Lower lobe of right lung (tissue), 2 donors: ENCODE data around the gene PHF14. TPM values are rescaled to one million over a fixed set of nuclear protein-coding genes. Genes with fewer than 3 reads are reported as not detected.

Source experiments
- ATAC-seq, 2 donors: fragments of 200-7000 bp; cut with Tn5 transposase; one replicate each; pipeline ENCODE4 v1.9.1; 2020 to 2022; ENCODE audit warnings: mild to moderate bottlenecking in 2 of 2, moderate library complexity in 2 of 2
- DNase-seq: peaks from one replicate; pipeline ENCODE4 v3.0.0-alpha.2; 2020
- H3K27ac ChIP-seq: fragments of 200-600 bp; one replicate; pipeline ENCODE4 v1.8.0; 2022
- H3K27me3 ChIP-seq: fragments of 200-600 bp; one replicate; pipeline ENCODE4 v1.8.0; 2022; ENCODE audit warnings: low read depth
- H3K36me3 ChIP-seq: fragments of 200-600 bp; one replicate; pipeline ENCODE4 v1.8.0; 2022; ENCODE audit warnings: mild to moderate bottlenecking
- H3K4me1 ChIP-seq: fragments of 200-600 bp; one replicate; pipeline ENCODE4 v1.8.0; 2022
- H3K4me3 ChIP-seq: fragments of 200-600 bp; one replicate; pipeline ENCODE4 v1.8.0; 2022; ENCODE audit warnings: mild to moderate bottlenecking
- H3K9me3 ChIP-seq: fragments of 200-600 bp; one replicate; pipeline ENCODE4 v1.8.0; 2022
- intact Hi-C: fragments of 100-400 bp; cut with DNase I; formaldehyde crosslinking; loops from one replicate; pipeline ENCODE4 v1.11.0; 2022
- total RNA-seq: library from RNA; stranded (reverse); fragmentation: NEBNext Ultra II Directional; extraction: Animal tissue kit (Norgen Biotek cat#: 25700); gene quantifications from one replicate; pipeline ENCODE4 v1.2.1, GENCODE V29; 2021
- TF ChIP-seq, protein P1 (sequence below): fragments of 200-600 bp; IDR thresholded peaks from one replicate; pipeline ENCODE4 v1.8.0; 2022; ENCODE audit warnings: antibody characterized with exemption, mild to moderate bottlenecking
- donor health status: DM: no; HTN: yes; CAD: no; lungs with severe emphysema.

The PHF14 gene
- total RNA-seq, 1 donor from 2014 or later = 27.9 TPM

DNA sequence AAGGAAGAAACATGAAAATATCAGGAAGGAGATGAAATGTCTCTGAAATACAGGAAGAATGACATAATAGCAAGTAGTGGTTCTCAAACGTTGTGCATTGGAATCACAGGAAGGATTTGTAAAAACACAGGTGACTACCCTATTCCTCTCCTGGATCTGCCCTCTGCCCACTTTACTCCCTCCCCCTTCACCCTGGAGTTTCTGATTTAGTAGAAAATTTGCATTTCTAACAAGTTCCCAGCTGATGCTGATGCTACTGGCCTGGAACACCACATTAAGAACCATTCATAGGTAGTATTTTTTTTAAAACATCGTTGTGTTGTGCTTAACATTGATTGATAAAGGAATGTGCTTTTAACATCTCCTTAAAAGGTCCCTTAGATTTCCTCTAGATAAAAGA is 130.9 kb downstream of the PHF14 start:
- no peak for ATAC-seq
- H3K36me3 ChIP-seq = no peaks in the 10 kb centered on the region
- DNase-seq = no peak
- TF ChIP-seq, protein P1, sequence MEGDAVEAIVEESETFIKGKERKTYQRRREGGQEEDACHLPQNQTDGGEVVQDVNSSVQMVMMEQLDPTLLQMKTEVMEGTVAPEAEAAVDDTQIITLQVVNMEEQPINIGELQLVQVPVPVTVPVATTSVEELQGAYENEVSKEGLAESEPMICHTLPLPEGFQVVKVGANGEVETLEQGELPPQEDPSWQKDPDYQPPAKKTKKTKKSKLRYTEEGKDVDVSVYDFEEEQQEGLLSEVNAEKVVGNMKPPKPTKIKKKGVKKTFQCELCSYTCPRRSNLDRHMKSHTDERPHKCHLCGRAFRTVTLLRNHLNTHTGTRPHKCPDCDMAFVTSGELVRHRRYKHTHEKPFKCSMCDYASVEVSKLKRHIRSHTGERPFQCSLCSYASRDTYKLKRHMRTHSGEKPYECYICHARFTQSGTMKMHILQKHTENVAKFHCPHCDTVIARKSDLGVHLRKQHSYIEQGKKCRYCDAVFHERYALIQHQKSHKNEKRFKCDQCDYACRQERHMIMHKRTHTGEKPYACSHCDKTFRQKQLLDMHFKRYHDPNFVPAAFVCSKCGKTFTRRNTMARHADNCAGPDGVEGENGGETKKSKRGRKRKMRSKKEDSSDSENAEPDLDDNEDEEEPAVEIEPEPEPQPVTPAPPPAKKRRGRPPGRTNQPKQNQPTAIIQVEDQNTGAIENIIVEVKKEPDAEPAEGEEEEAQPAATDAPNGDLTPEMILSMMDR = no peak
- no peaks in the 10 kb centered on the region for H3K4me1 ChIP-seq
- H3K4me3 ChIP-seq = no peak overlapping the region
- no peak overlapping the region for H3K27ac ChIP-seq
- no peaks in the 10 kb centered on the region for H3K9me3 ChIP-seq
- intact Hi-C loops = no loop called here
- H3K27me3 ChIP-seq = no peaks in the 10 kb centered on the region

DNA sequence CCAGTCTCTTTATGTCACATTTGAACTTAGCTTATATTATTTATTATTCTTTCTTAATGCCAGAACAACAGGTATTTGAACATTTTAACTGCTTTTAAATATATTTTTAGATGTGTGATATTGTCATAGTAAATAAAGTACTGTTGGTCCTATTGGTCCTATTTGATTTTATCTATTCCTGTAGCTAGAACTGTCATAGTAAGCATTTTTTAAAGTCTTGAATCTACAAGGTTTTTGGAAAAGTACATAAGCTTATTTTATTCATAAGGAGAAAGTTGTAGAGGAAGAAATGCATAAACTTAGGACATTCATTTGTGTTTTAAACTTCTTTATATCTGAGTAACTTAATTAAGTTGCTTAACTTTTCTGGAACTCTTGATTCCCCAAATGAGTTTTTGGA is 136.0 kb downstream of the PHF14 start:
- no peak for ATAC-seq

DNA sequence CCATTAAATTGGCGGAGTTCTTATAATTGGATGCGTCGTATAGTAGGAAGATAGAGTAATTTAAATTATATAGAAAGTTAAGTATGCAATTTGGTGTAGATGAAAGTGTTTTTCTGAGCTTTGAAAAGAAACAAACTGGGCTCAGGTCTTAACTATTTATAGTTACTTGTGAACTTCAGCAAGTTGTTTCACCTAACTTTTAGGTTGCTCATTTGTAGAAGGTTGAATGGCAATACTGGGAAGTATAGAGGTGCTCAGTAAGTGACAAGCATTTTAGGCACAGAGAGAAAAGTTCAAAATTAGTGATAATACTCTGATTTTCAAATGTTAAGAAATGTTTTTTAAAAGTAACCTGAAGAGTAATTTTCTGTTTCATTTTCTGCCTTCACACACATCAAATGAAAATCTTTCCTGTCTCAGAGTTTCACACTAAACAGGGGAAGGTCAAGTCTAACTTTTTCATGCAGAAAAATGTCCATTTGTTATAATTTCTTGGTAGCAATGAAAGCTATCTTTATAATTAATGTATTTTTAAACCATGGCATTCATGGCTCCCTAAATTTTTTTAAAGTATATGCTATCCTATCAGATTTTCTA is 146.5 kb downstream of the PHF14 start:
- Histone ChIP-seq H3K4me3 (no peak overlapping the region), H3K27me3 (no peaks in the 10 kb centered on the region), H3K36me3 (peaks cover 12% of the 10 kb centered on the region), H3K9me3 (no peaks in the 10 kb centered on the region), H3K27ac (no peak overlapping the region), H3K4me1 (no peaks in the 10 kb centered on the region)
- intact Hi-C loops = no loop called here
- no peak for ATAC-seq
- TF ChIP-seq, protein P1 = no peak
- no peak for DNase-seq

More for the DNA sequence above, 136.0 kb downstream of the PHF14 start:
- TF ChIP-seq, protein P1 = no peak
- Histone ChIP-seq H3K27ac (no peak overlapping the region), H3K36me3 (peaks cover 12% of the 10 kb centered on the region), H3K4me1 (no peaks in the 10 kb centered on the region), H3K4me3 (no peak overlapping the region), H3K9me3 (no peaks in the 10 kb centered on the region), H3K27me3 (no peaks in the 10 kb centered on the region)
- no peak for DNase-seq
- intact Hi-C loops = no loop called here

DNA sequence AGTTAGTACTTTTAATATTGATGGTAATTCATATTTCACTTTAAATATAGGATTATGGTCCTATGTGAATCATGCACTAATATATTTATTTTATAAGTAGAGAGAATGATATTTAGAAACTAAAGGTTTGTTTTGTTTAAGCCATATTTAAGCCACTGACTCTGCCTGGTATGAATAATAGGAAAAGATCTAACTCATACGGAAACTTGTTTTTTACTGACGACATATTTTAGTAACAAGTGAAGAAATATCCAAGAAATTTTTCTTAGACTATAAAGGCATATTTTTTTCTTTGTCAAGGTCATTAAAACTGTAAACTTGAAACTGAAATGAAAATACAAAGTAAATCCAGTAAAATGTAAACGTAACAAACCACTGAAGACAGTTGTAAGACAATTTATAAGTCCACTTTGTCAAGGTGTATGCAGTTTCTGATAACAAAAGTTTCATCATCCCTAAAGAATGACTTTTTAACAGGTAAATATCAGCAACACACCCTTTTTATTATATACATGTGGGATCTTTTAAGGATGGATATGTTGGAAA is 147.1 kb downstream of the PHF14 start:
- intact Hi-C loops = no loop called here
- Histone ChIP-seq H3K27me3 (no peaks in the 10 kb centered on the region), H3K36me3 (peaks cover 12% of the 10 kb centered on the region), H3K4me1 (no peaks in the 10 kb centered on the region), H3K9me3 (no peaks in the 10 kb centered on the region), H3K27ac (no peak overlapping the region), H3K4me3 (no peak overlapping the region)
- DNase-seq (no peak), ATAC-seq (no peak)
- TF ChIP-seq, protein P1 = no peak

DNA sequence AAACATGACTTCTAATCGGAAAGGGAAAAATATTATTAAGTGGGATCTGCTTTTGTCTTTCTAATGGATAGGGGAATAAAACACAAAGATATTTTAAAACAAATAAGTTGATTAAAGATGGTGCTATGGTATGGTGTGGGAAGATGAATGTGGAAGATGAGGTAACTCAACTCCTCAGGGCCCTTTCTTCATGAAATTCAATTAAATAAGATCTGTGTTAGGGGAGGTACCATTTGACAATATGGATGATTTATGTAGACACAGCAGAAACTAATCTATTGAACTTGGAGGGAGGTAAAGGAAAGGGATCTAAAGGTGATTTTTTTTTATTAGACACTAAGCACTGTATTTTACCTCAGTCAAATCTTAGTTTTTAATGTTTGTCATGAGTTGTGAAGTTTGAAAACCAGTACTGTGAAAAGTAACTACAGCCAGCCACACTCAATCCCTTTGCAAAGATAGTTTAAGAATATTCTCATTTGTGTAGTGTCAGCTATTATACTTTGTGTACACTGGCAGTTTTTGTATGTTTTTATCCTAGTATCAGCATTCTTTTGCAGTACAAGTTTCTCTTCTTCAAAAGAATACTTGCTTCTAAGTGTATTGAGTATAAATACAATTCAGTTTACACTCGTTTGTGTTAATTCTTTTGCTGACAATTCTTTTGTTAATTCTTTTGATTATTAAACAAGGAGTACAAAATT is 151.3 kb downstream of the PHF14 start:
- no peak overlapping the region for H3K27ac ChIP-seq
- intact Hi-C loops = no loop called here
- TF ChIP-seq, protein P1 = no peak
- DNase-seq (no peak), ATAC-seq (no peak)
- no peak overlapping the region for H3K4me3 ChIP-seq
- no peaks in the 10 kb centered on the region for H3K27me3 ChIP-seq
- no peaks in the 10 kb centered on the region for H3K4me1 ChIP-seq
- H3K36me3 ChIP-seq = no peaks in the 10 kb centered on the region
- H3K9me3 ChIP-seq = no peaks in the 10 kb centered on the region
